Stimulated activated CD8-positive, alpha-beta memory T cell treated with anti-CD3 and anti-CD28 coated beads, Interleukin-12 subunit alpha, Interleukin-12 subunit beta, amount 100 ng/mL, for 24 hours (primary cell): ENCODE results near the gene ADGRA1.

Experiments
- DNase-seq: peaks from one replicate; pipeline ENCODE4 v3.0.0-alpha.2; 2020; ENCODE audit errors: extremely low read depth

Gene ADGRA1

DNA sequence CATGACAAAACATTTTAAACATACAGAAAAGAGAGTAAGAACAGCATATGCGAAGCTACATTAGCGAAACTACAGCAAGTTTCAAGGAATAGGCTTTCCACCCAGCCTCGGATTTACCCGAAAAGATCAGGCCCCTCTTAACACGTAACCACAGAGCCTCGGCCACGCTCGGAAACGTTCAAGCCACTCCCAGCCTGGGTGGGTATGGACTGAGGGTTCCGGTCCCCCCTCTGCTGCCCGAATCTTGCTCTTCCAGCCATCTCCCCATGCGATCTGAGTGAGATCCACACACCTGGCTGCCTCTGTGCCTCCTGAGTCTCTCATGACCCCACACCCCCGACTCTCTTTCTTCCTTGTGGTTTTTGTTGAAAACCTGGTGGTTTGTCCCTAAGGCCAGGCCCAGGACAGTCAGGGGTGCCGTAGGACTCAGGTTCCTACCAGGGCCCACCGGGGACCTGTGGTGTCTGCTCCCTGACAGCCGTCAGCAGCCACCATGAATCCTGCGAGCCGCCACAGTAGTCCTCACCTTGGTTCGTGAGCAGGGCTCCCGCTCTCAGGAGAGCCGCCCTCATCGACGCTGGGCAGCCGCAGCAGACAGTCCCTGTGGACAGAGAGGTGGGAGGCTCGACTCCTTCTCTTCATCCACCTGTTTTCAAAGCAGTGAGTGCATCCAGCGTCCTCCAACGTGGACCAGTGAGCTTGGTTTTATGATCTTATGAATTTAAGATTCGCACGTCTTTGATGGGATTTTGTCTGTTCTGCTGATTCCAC, 90.8 kb downstream of the ADGRA1 start:
- no peak for DNase-seq

DNA sequence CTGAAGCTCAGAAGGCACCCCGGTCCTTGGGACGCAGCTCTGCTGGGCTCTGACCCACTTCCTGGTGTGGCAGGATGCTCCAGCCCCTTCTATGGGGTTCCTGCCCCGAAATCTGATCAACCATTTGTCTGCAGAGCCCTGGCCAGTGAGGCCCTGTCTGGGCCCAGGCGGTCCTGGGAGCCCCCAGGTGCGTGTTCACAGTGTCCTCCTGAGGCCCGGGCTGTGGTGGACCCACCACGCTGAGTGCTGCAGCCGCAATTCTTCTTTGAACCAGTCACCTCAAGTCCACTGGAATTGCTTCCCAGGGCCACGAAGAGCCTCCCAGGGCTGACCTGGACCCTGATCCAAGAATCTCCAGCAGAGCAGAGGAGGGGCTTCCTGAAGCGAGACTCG, 91.4 kb downstream of the ADGRA1 start:
- DNase-seq = no peak

DNA sequence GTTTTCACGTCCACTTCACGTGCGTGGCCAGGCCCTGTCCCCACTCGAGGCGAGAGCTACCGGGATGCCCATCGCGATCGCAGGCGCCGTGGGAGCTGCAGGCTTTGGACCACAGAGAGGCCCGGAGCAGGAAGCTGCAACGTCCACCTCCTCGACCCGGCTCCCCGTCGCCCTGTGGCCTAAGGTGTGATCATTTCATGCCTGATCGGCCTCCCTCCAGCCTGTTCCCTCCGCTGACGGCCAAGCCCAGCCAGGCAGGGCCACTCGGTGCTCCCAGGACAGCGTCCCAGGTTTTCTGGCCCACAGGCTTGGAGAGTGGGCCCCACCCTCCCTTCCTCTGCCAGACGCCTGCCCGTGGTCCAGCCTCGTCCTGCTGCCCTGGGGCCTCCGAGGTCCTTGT, 91.9 kb downstream of the ADGRA1 start:
- no peak for DNase-seq

DNA sequence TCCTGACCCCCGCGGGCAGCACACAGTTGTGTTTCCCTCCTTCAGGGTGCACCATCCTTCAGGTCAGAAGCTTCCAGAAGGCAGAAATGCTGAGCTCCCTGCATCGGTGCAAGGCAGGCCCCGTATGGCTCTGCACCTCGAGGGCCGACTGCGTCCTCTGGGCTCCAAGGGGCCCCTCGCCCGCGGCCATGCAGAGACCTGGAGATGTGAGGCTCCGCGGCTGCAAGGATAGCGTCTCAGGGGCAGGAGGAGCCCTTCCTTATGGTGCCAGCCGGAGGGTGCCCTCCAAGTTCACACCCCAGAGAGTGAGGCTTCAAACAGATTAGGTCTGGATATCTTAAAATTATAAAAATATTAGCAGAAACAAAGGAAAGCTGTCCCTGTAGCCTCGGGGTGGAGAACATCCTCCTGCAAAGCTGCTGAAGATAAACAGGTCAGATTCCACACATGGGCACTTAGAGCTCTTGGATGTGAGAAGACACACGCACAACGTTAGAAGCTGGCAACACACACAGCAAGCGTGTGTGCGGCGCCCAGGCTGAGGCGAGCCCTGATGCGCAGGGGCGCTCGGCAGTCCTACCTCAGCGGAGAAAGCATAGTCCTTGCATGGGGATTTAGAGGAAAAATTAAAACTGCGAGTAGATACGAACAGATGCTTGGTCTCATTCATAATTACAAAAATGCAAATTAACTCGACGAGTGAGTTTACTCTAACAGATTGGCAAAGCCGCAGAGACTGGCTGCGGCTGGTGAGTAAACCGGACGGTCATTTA, 92.7 kb downstream of the ADGRA1 start:
- no peak for DNase-seq

DNA sequence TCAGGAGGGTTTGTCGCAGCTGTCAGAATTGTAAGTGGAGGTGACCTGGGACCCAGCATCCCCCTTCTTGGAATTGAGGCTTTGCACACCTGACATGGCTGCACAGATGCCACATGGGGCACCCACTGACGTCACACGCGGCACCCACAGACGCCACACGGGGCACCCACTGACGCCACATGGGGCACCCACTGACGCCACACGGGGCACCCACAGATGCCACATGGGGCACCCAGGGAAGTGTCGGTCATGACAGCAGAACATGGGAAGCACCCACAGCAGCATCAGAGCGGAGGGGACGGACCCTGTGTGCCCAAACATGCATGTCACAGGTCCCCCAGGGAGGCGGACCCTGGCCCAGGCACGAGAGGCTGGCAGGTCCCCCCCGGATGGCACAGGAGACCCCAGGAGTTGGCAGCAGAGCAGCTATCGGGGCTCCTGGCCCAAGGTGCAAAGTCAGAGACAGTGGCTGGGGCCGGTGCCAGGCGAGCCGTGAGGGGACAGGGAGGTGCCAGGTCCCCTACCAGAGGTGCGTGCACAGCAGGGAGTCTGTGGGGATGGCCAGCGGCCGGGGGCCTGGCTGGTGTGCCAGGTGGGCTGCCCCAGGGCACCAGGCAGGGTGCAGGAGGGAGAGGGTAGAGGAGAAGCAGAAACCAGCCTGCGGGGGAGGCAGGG, 93.4 kb downstream of the ADGRA1 start:
- DNase-seq = no peak
